HEK293 (cell line): Measurements from ENCODE around the gene PCBP2.

Experiments used
- CTCF ChIP-seq: fragments of 450-650 bp; formaldehyde crosslinking; IDR thresholded peaks from 2 replicates; pipeline ENCODE4 v1.5.1; 2016; ENCODE audit warnings: missing biosample characterization, missing genetic modification characterization
- KLF16 ChIP-seq: fragments of 450-650 bp; formaldehyde crosslinking; IDR thresholded peaks from 2 replicates; pipeline ENCODE4 v1.5.1; 2017; ENCODE audit warnings: missing biosample characterization, missing genetic modification characterization
- ZNF133 ChIP-seq: fragments of 450-650 bp; formaldehyde crosslinking; IDR thresholded peaks from 2 replicates; pipeline ENCODE4 v1.5.1; 2016; ENCODE audit warnings: missing biosample characterization, missing genetic modification characterization
- ZNF140 ChIP-seq: fragments of 450-650 bp; formaldehyde crosslinking; IDR thresholded peaks from 2 replicates; pipeline ENCODE4 v1.5.1; 2016; ENCODE audit warnings: missing biosample characterization, missing genetic modification characterization
- ZNF24 ChIP-seq: fragments of 450-650 bp; formaldehyde crosslinking; IDR thresholded peaks from 2 replicates; pipeline ENCODE4 v1.5.1; 2016; ENCODE audit warnings: missing biosample characterization, missing genetic modification characterization
- ZNF350 ChIP-seq: fragments of 450-650 bp; formaldehyde crosslinking; IDR thresholded peaks from 2 replicates; pipeline ENCODE4 v1.5.0; 2017; ENCODE audit warnings: missing biosample characterization, mild to moderate bottlenecking, missing genetic modification characterization
- ZNF449 ChIP-seq: fragments of 450-650 bp; formaldehyde crosslinking; IDR thresholded peaks from 2 replicates; pipeline ENCODE4 v1.5.1; 2017; ENCODE audit warnings: missing biosample characterization, mild to moderate bottlenecking, missing genetic modification characterization, moderate library complexity
- ZNF549 ChIP-seq: fragments of 450-650 bp; IDR thresholded peaks from 2 replicates; pipeline ENCODE4 v1.5.1; 2018; ENCODE audit warnings: missing biosample characterization, missing genetic modification characterization, mild to moderate bottlenecking, inconsistent platforms, moderate library complexity
- ZNF596 ChIP-seq: fragments of 450-650 bp; IDR thresholded peaks from 2 replicates; pipeline ENCODE4 v1.5.0; 2018; ENCODE audit warnings: missing biosample characterization, mild to moderate bottlenecking, missing genetic modification characterization, moderate library complexity
- ZSCAN4 ChIP-seq: fragments of 450-650 bp; formaldehyde crosslinking; IDR thresholded peaks from 2 replicates; pipeline ENCODE4 v1.5.1; 2017; ENCODE audit warnings: missing biosample characterization, missing genetic modification characterization
- TF ChIP-seq, protein P1 (sequence below): fragments of 450-650 bp; formaldehyde crosslinking; IDR thresholded peaks from 2 replicates; pipeline ENCODE4 v1.5.1; 2016; ENCODE audit warnings: missing biosample characterization, missing genetic modification characterization
- TF ChIP-seq, protein P2 (sequence below): fragments of 450-650 bp; formaldehyde crosslinking; IDR thresholded peaks from 2 replicates; pipeline ENCODE4 v1.5.1; 2016; ENCODE audit warnings: missing biosample characterization, missing genetic modification characterization
- TF ChIP-seq, protein P3 (sequence below): fragments of 450-650 bp; formaldehyde crosslinking; conservative IDR thresholded peaks from 2 replicates; pipeline ENCODE4 v1.5.1; 2016; ENCODE audit warnings: low read depth, missing biosample characterization, missing genetic modification characterization

GRCh38 chr12:53506450-53506785 is 54.5 kb downstream of the PCBP2 start:
- TF ChIP-seq ZNF24 (tag by site-specific recombination): no peak
- TF ChIP-seq ZNF133 (tag by site-specific recombination): no peak
- no peak for TF ChIP-seq ZSCAN4 (tag by site-specific recombination)
- TF ChIP-seq ZNF350: no peak
- TF ChIP-seq, protein P1, sequence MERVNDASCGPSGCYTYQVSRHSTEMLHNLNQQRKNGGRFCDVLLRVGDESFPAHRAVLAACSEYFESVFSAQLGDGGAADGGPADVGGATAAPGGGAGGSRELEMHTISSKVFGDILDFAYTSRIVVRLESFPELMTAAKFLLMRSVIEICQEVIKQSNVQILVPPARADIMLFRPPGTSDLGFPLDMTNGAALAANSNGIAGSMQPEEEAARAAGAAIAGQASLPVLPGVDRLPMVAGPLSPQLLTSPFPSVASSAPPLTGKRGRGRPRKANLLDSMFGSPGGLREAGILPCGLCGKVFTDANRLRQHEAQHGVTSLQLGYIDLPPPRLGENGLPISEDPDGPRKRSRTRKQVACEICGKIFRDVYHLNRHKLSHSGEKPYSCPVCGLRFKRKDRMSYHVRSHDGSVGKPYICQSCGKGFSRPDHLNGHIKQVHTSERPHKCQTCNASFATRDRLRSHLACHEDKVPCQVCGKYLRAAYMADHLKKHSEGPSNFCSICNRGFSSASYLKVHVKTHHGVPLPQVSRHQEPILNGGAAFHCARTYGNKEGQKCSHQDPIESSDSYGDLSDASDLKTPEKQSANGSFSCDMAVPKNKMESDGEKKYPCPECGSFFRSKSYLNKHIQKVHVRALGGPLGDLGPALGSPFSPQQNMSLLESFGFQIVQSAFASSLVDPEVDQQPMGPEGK (tag by site-specific recombination): no peak
- TF ChIP-seq KLF16 (tag by site-specific recombination): no peak
- no peak for TF ChIP-seq CTCF (tag by site-specific recombination)
- TF ChIP-seq ZNF449 (tag by site-specific recombination): no peak
- no peak for TF ChIP-seq ZNF596 (tag by site-specific recombination)
- TF ChIP-seq, protein P2, sequence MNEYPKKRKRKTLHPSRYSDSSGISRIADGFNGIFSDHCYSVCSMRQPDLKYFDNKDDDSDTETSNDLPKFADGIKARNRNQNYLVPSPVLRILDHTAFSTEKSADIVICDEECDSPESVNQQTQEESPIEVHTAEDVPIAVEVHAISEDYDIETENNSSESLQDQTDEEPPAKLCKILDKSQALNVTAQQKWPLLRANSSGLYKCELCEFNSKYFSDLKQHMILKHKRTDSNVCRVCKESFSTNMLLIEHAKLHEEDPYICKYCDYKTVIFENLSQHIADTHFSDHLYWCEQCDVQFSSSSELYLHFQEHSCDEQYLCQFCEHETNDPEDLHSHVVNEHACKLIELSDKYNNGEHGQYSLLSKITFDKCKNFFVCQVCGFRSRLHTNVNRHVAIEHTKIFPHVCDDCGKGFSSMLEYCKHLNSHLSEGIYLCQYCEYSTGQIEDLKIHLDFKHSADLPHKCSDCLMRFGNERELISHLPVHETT (tag by site-specific recombination): no peak
- no peak for TF ChIP-seq ZNF549 (tag by site-specific recombination)
- TF ChIP-seq ZNF140 (tag by site-specific recombination): no peak
- TF ChIP-seq, protein P3, sequence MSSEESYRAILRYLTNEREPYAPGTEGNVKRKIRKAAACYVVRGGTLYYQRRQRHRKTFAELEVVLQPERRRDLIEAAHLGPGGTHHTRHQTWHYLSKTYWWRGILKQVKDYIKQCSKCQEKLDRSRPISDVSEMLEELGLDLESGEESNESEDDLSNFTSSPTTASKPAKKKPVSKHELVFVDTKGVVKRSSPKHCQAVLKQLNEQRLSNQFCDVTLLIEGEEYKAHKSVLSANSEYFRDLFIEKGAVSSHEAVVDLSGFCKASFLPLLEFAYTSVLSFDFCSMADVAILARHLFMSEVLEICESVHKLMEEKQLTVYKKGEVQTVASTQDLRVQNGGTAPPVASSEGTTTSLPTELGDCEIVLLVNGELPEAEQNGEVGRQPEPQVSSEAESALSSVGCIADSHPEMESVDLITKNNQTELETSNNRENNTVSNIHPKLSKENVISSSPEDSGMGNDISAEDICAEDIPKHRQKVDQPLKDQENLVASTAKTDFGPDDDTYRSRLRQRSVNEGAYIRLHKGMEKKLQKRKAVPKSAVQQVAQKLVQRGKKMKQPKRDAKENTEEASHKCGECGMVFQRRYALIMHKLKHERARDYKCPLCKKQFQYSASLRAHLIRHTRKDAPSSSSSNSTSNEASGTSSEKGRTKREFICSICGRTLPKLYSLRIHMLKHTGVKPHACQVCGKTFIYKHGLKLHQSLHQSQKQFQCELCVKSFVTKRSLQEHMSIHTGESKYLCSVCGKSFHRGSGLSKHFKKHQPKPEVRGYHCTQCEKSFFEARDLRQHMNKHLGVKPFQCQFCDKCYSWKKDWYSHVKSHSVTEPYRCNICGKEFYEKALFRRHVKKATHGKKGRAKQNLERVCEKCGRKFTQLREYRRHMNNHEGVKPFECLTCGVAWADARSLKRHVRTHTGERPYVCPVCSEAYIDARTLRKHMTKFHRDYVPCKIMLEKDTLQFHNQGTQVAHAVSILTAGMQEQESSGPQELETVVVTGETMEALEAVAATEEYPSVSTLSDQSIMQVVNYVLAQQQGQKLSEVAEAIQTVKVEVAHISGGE: no peak
